ENCODE results near the gene VPS4B.

VPS4B gene

GRCh38 chr18:63447066-63447465, 24.8 kb upstream of the VPS4B start:
- ChIA-PET CTCF (interaction anchor here (0.7 to 2.9 kb wide), 5 partner anchors 8 to 398 kb away, joined by 3 to 10 read pairs (median 3); no protein-coding TSS in a partner anchor), POLR2A (no interaction called here)
- H3K4me3 ChIP-seq (ENCODE audit: low read depth, low read length), result no peak overlapping the region
- no peak for DNase-seq (ENCODE audit: low read depth, low spot score)
- TF ChIP-seq, protein P1, sequence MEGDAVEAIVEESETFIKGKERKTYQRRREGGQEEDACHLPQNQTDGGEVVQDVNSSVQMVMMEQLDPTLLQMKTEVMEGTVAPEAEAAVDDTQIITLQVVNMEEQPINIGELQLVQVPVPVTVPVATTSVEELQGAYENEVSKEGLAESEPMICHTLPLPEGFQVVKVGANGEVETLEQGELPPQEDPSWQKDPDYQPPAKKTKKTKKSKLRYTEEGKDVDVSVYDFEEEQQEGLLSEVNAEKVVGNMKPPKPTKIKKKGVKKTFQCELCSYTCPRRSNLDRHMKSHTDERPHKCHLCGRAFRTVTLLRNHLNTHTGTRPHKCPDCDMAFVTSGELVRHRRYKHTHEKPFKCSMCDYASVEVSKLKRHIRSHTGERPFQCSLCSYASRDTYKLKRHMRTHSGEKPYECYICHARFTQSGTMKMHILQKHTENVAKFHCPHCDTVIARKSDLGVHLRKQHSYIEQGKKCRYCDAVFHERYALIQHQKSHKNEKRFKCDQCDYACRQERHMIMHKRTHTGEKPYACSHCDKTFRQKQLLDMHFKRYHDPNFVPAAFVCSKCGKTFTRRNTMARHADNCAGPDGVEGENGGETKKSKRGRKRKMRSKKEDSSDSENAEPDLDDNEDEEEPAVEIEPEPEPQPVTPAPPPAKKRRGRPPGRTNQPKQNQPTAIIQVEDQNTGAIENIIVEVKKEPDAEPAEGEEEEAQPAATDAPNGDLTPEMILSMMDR (IDR thresholded peaks at IDR 0.05; ENCODE audit: insufficient read depth, low read length, missing control alignments), result no peak

DNA sequence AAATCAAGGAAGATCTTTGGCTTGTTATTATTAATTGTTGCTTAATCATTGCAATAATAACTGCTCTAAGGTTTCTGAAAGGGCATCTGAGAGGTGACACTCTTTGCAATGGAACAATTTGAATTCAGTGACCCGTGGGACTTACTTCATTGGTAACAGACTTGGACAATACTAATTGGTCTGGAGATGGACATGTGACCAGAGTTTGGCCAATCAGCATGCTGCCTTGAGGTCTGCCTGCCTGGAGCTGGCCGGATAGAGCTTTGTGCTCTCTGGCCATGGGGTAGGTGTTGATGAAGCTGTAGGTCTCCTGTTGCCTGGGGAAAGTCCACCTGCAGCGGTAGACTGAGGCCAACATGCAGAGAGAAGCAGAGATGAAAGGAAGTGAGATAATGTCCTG, 24.0 kb upstream of the VPS4B start:
- TF ChIP-seq, protein P1 (IDR thresholded peaks at IDR 0.05; ENCODE audit: insufficient read depth, low read length, missing control alignments), result no peak
- H3K4me3 ChIP-seq (ENCODE audit: low read depth, low read length), result no peak overlapping the region
- ChIA-PET CTCF (interaction anchor here (0.7 to 2.9 kb wide), 3 partner anchors 9 to 399 kb away, joined by 3 to 10 read pairs (median 3); no protein-coding TSS in a partner anchor), POLR2A (no interaction called here)
- no peak for DNase-seq (ENCODE audit: low read depth, low spot score)

- H3K4me3 ChIP-seq (ENCODE audit: low read depth, low read length), result no peak overlapping the region
- DNase-seq (ENCODE audit: low read depth, low spot score), result no peak
- POLR2A ChIA-PET, result interaction anchor here (0.8 kb wide), 1 partner anchor 77 kb away, joined by 4 read pairs; no protein-coding TSS in a partner anchor
- CTCF ChIA-PET, result interaction anchor here (0.8 to 3.5 kb wide), 5 partner anchors 12 to 428 kb away, joined by 3 to 9 read pairs (median 4); no protein-coding TSS in a partner anchor
- TF ChIP-seq, protein P1 (IDR thresholded peaks at IDR 0.05; ENCODE audit: insufficient read depth, low read length, missing control alignments), result no peak
Observed at GRCh38 chr18:63445037-63445436, 22.8 kb upstream of the VPS4B start.

- ChIA-PET POLR2A (interaction anchor here (0.8 kb wide), 1 partner anchor 77 kb away, joined by 4 read pairs; no protein-coding TSS in a partner anchor), CTCF (interaction anchor here (0.8 to 3.5 kb wide), 6 partner anchors 11 to 428 kb away, joined by 3 to 9 read pairs (median 4); no protein-coding TSS in a partner anchor)
- TF ChIP-seq, protein P1 (IDR thresholded peaks at IDR 0.05; ENCODE audit: insufficient read depth, low read length, missing control alignments), result no peak
- H3K4me3 ChIP-seq (ENCODE audit: low read depth, low read length), result no peak overlapping the region
- DNase-seq (ENCODE audit: low read depth, low spot score), result peak; percentile 66
Observed at GRCh38 chr18:63444580-63444979, 22.3 kb upstream of the VPS4B start.

- no peak overlapping the region for H3K4me3 ChIP-seq (ENCODE audit: low read depth, low read length)
- ChIA-PET POLR2A (no interaction called here), CTCF (interaction anchor here (1.0 to 3.5 kb wide), 6 partner anchors 11 to 427 kb away, joined by 3 to 9 read pairs (median 6); no protein-coding TSS in a partner anchor)
- no peak for DNase-seq (ENCODE audit: low read depth, low spot score)
- TF ChIP-seq, protein P1 (IDR thresholded peaks at IDR 0.05; ENCODE audit: insufficient read depth, low read length, missing control alignments), result no peak
Observed at GRCh38 chr18:63443829-63444228, 21.6 kb upstream of the VPS4B start.

DNA sequence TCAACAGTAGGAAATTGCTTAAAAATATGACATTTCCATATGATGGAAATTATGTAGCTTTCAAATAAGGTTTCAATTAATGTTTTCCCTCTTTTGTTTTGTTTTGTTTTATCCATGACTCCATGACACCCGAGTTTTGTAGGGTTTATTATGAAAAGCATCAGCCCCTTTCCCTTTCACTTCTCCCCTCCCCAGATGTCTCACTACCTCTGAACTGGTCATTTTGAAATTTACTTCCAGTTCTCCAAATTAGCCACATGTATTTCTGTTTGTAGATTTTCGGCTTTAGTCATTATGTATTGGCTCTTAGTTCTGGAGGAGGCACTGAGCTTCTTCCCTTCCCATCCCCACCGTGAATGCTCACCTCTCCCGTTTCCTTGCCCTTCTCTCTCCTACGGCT, 18.6 kb upstream of the VPS4B start:
- TF ChIP-seq, protein P1 (IDR thresholded peaks at IDR 0.05; ENCODE audit: insufficient read depth, low read length, missing control alignments), result no peak
- no peak for DNase-seq (ENCODE audit: low read depth, low spot score)
- no peak overlapping the region for H3K4me3 ChIP-seq (ENCODE audit: low read depth, low read length)
- CTCF ChIA-PET, result interaction anchor here (1.2 to 7.8 kb wide), 12 partner anchors 13 to 854 kb away, joined by 4 to 125 read pairs (median 10); partner anchors contain the start of gene KDSR
- POLR2A ChIA-PET, result no interaction called here
